Memory B cell (primary cell): Measurements from ENCODE around the gene NEK3.
"Not testable (repeated sequence)": the region's sequence is repeated elsewhere in the genome, so short reads cannot be mapped to it uniquely, and the experiment has no call there.

Source experiments
- ATAC-seq: fragments of 150-1000 bp; cut with Tn5 transposase; 2 replicates; pipeline ENCODE4 v1.10.0; 2021; ENCODE audit warnings: low read depth, mild to moderate bottlenecking, moderate library complexity
- DNase-seq, 2 donors: peaks; one replicate each; pipeline ENCODE4 v3.0.0; 2022; ENCODE audit warnings: low spot score in 2 of 2
- H3K27ac Mint-ChIP-seq: one replicate; pipeline ENCODE4 v1.8.0; 2022; ENCODE audit warnings: mild to moderate bottlenecking, moderate library complexity, mixed read lengths
- H3K27me3 Mint-ChIP-seq: one replicate; pipeline ENCODE4 v1.8.0; 2022; ENCODE audit warnings: mixed read lengths
- H3K36me3 Mint-ChIP-seq: one replicate; pipeline ENCODE4 v1.8.0; 2022; ENCODE audit warnings: mild to moderate bottlenecking, mixed read lengths
- H3K4me1 Mint-ChIP-seq: one replicate; pipeline ENCODE4 v1.8.0; 2022; ENCODE audit warnings: mixed read lengths
- H3K4me3 Mint-ChIP-seq: one replicate; pipeline ENCODE4 v1.8.0; 2022; ENCODE audit warnings: mild to moderate bottlenecking, moderate library complexity, mixed read lengths
- H3K9me3 Mint-ChIP-seq: one replicate; pipeline ENCODE4 v1.8.0; 2022; ENCODE audit warnings: mixed read lengths

NEK3 gene

GRCh38 chr13:52187029-52187423 is 27.6 kb upstream of the NEK3 start:
- H3K9me3 Mint-ChIP-seq, result no peaks in the 10 kb centered on the region
- ATAC-seq, result no peak
- no peaks in the 10 kb centered on the region for H3K27me3 Mint-ChIP-seq
- H3K36me3 Mint-ChIP-seq, result peaks cover 8% of the 10 kb centered on the region
- no peaks in the 10 kb centered on the region for H3K4me1 Mint-ChIP-seq
- H3K27ac Mint-ChIP-seq, result peak overlapping the region; percentile 24
- no peak for DNase-seq
- H3K4me3 Mint-ChIP-seq, result no peak overlapping the region

- H3K9me3 Mint-ChIP-seq, H3K27me3 Mint-ChIP-seq, H3K4me3 Mint-ChIP-seq, H3K4me1 Mint-ChIP-seq, ATAC-seq, DNase-seq, H3K27ac Mint-ChIP-seq: not testable (repeated sequence)
- H3K36me3 Mint-ChIP-seq, result peaks cover 15% of the 10 kb centered on the region
Measured at GRCh38 chr13:52181316-52181954, 22.0 kb upstream of the NEK3 start.

GRCh38 chr13:52179925-52180324 is 20.5 kb upstream of the NEK3 start:
- no peak overlapping the region for H3K4me3 Mint-ChIP-seq
- H3K27ac Mint-ChIP-seq, result no peak overlapping the region
- no peaks in the 10 kb centered on the region for H3K27me3 Mint-ChIP-seq
- DNase-seq (no peak), ATAC-seq (no peak)
- H3K36me3 Mint-ChIP-seq, result peaks cover 13% of the 10 kb centered on the region
- no peaks in the 10 kb centered on the region for H3K4me1 Mint-ChIP-seq
- H3K9me3 Mint-ChIP-seq, result no peaks in the 10 kb centered on the region

- no peak for ATAC-seq
- no peak for DNase-seq
- H3K36me3 Mint-ChIP-seq, result peaks cover 11% of the 10 kb centered on the region
- no peaks in the 10 kb centered on the region for H3K9me3 Mint-ChIP-seq
- no peak overlapping the region for H3K4me3 Mint-ChIP-seq
- no peaks in the 10 kb centered on the region for H3K27me3 Mint-ChIP-seq
- H3K27ac Mint-ChIP-seq, result no peak overlapping the region
- no peaks in the 10 kb centered on the region for H3K4me1 Mint-ChIP-seq
Measured at GRCh38 chr13:52177276-52177675, 17.9 kb upstream of the NEK3 start.

- not testable (repeated sequence) for DNase-seq, H3K4me1 Mint-ChIP-seq, H3K27ac Mint-ChIP-seq, H3K4me3 Mint-ChIP-seq, H3K9me3 Mint-ChIP-seq, ATAC-seq, H3K27me3 Mint-ChIP-seq
- H3K36me3 Mint-ChIP-seq, result peaks cover 14% of the 10 kb centered on the region
Measured at GRCh38 chr13:52173970-52174369, 14.6 kb upstream of the NEK3 start.

- Mint-ChIP-seq H3K9me3 (no peaks in the 10 kb centered on the region), H3K36me3 (peaks cover 14% of the 10 kb centered on the region), H3K27me3 (no peaks in the 10 kb centered on the region), H3K4me1 (no peaks in the 10 kb centered on the region), H3K4me3 (no peak overlapping the region), H3K27ac (no peak overlapping the region)
- DNase-seq (no peak), ATAC-seq (no peak)
Measured at GRCh38 chr13:52173373-52173772, 14.0 kb upstream of the NEK3 start.

GRCh38 chr13:52171686-52172085 is 12.3 kb upstream of the NEK3 start:
- ATAC-seq, H3K27me3 Mint-ChIP-seq, H3K27ac Mint-ChIP-seq, H3K9me3 Mint-ChIP-seq, H3K36me3 Mint-ChIP-seq, H3K4me1 Mint-ChIP-seq, H3K4me3 Mint-ChIP-seq, DNase-seq: not testable (repeated sequence)

- not testable (repeated sequence) for ATAC-seq, H3K9me3 Mint-ChIP-seq, H3K4me1 Mint-ChIP-seq, H3K4me3 Mint-ChIP-seq, H3K27me3 Mint-ChIP-seq, H3K27ac Mint-ChIP-seq, DNase-seq
- H3K36me3 Mint-ChIP-seq, result peaks cover 13% of the 10 kb centered on the region
Measured at GRCh38 chr13:52170828-52171391, 11.5 kb upstream of the NEK3 start.

- no peak overlapping the region for H3K4me3 Mint-ChIP-seq
- H3K4me1 Mint-ChIP-seq, result no peaks in the 10 kb centered on the region
- no peak overlapping the region for H3K27ac Mint-ChIP-seq
Measured at GRCh38 chr13:52169839-52170238, 10.4 kb upstream of the NEK3 start.

GRCh38 chr13:52165411-52165810 is 6.0 kb upstream of the NEK3 start:
- peaks cover 8% of the 10 kb centered on the region for H3K36me3 Mint-ChIP-seq
- no peak overlapping the region for H3K27ac Mint-ChIP-seq
- H3K9me3 Mint-ChIP-seq, result no peaks in the 10 kb centered on the region
- ATAC-seq (no peak), DNase-seq (no peak)
- no peaks in the 10 kb centered on the region for H3K4me1 Mint-ChIP-seq
- no peaks in the 10 kb centered on the region for H3K27me3 Mint-ChIP-seq
- no peak overlapping the region for H3K4me3 Mint-ChIP-seq

More at GRCh38 chr13:52169839-52170238, 10.4 kb upstream of the NEK3 start:
- ATAC-seq (no peak), DNase-seq (no peak)
- peaks cover 15% of the 10 kb centered on the region for H3K36me3 Mint-ChIP-seq
- H3K9me3 Mint-ChIP-seq, result no peaks in the 10 kb centered on the region
- H3K27me3 Mint-ChIP-seq, result no peaks in the 10 kb centered on the region

GRCh38 chr13:52164989-52165388 is 5.6 kb upstream of the NEK3 start:
- H3K27ac Mint-ChIP-seq, result no peak overlapping the region
- H3K27me3 Mint-ChIP-seq, result no peaks in the 10 kb centered on the region
- no peaks in the 10 kb centered on the region for H3K4me1 Mint-ChIP-seq

GRCh38 chr13:52163878-52164277 is 4.5 kb upstream of the NEK3 start:
- not testable (repeated sequence) for H3K36me3 Mint-ChIP-seq, ATAC-seq, H3K4me1 Mint-ChIP-seq, H3K4me3 Mint-ChIP-seq, H3K27me3 Mint-ChIP-seq, DNase-seq, H3K9me3 Mint-ChIP-seq
- peak overlapping the region; percentile 47 for H3K27ac Mint-ChIP-seq

More at GRCh38 chr13:52164989-52165388, 5.6 kb upstream of the NEK3 start:
- Mint-ChIP-seq H3K36me3 (peaks cover 8% of the 10 kb centered on the region), H3K4me3 (no peak overlapping the region), H3K9me3 (no peaks in the 10 kb centered on the region)
- ATAC-seq (no peak), DNase-seq (no peak)

GRCh38 chr13:52162279-52163101 is 3.1 kb upstream of the NEK3 start:
- no peak overlapping the region for H3K27ac Mint-ChIP-seq
- peaks cover 2% of the 10 kb centered on the region for H3K27me3 Mint-ChIP-seq
- H3K9me3 Mint-ChIP-seq, result no peaks in the 10 kb centered on the region
- ATAC-seq (no peak), DNase-seq (no peak)
- no peak overlapping the region for H3K4me3 Mint-ChIP-seq
- peaks cover 7% of the 10 kb centered on the region for H3K36me3 Mint-ChIP-seq
- H3K4me1 Mint-ChIP-seq, result peaks cover 11% of the 10 kb centered on the region

GRCh38 chr13:52161181-52161646 is 1.8 kb upstream of the NEK3 start:
- Mint-ChIP-seq H3K36me3 (peaks cover 5% of the 10 kb centered on the region), H3K27me3 (peaks cover 2% of the 10 kb centered on the region), H3K4me1 (peaks cover 16% of the 10 kb centered on the region), H3K9me3 (no peaks in the 10 kb centered on the region), H3K27ac (no peak overlapping the region), H3K4me3 (no peak overlapping the region)
- ATAC-seq (no peak), DNase-seq (no peak)
